ENCODE measurements around the gene CPA2. TPM values are rescaled to one million over a fixed set of nuclear protein-coding genes. Genes with fewer than 3 reads are reported as not detected.

CPA2 gene
- total RNA-seq, 1 donor from 2014 or later: 1.2 TPM

GRCh38 chr7:130281260-130281659, 14.6 kb downstream of the CPA2 start:
- H3K4me3 Mint-ChIP-seq: no peak overlapping the region
- no peak for DNase-seq (ENCODE audit: low read depth, low spot score)
- H3K4me1 Mint-ChIP-seq: peaks cover 25% of the 10 kb centered on the region
- H3K36me3 Mint-ChIP-seq (ENCODE audit: low read depth): peaks cover 2% of the 10 kb centered on the region
- peaks cover 18% of the 10 kb centered on the region for H3K9me3 Mint-ChIP-seq
- H3K27me3 Mint-ChIP-seq (ENCODE audit: low read depth): no peaks in the 10 kb centered on the region
- no peak for TF ChIP-seq CTCF (conservative IDR thresholded peaks at IDR 0.05)
- H3K27ac Mint-ChIP-seq (ENCODE audit: unreplicated experiment): no peak overlapping the region

- peaks cover 3% of the 10 kb centered on the region for H3K36me3 Mint-ChIP-seq (ENCODE audit: low read depth)
- peaks cover 10% of the 10 kb centered on the region for H3K4me1 Mint-ChIP-seq
- no peak overlapping the region for H3K4me3 Mint-ChIP-seq
- TF ChIP-seq CTCF (conservative IDR thresholded peaks at IDR 0.05): no peak
- DNase-seq (ENCODE audit: low read depth, low spot score): no peak
- H3K27ac Mint-ChIP-seq (ENCODE audit: unreplicated experiment): no peak overlapping the region
- H3K9me3 Mint-ChIP-seq: peaks cover 16% of the 10 kb centered on the region
- H3K27me3 Mint-ChIP-seq (ENCODE audit: low read depth): no peaks in the 10 kb centered on the region
These were observed 20.2 kb downstream of the CPA2 start for GRCh38 chr7:130286881-130287280.

- peaks cover 16% of the 10 kb centered on the region for H3K9me3 Mint-ChIP-seq
- peaks cover 3% of the 10 kb centered on the region for H3K36me3 Mint-ChIP-seq (ENCODE audit: low read depth)
- H3K4me3 Mint-ChIP-seq: no peak overlapping the region
- no peaks in the 10 kb centered on the region for H3K27me3 Mint-ChIP-seq (ENCODE audit: low read depth)
- TF ChIP-seq CTCF (conservative IDR thresholded peaks at IDR 0.05): no peak
- DNase-seq (ENCODE audit: low read depth, low spot score): no peak
- H3K4me1 Mint-ChIP-seq: peaks cover 10% of the 10 kb centered on the region
- no peak overlapping the region for H3K27ac Mint-ChIP-seq (ENCODE audit: unreplicated experiment)
These were observed 21.5 kb downstream of the CPA2 start for GRCh38 chr7:130288168-130288567.

GRCh38 chr7:130288829-130289228, 22.2 kb downstream of the CPA2 start:
- Mint-ChIP-seq H3K27ac (ENCODE audit: unreplicated experiment) (no peak overlapping the region), H3K4me1 (peaks cover 10% of the 10 kb centered on the region)
- no peak for TF ChIP-seq CTCF (conservative IDR thresholded peaks at IDR 0.05)

GRCh38 chr7:130289478-130289877, 22.8 kb downstream of the CPA2 start:
- peaks cover 6% of the 10 kb centered on the region for H3K4me1 Mint-ChIP-seq
- H3K4me3 Mint-ChIP-seq: no peak overlapping the region
- peaks cover 7% of the 10 kb centered on the region for H3K9me3 Mint-ChIP-seq
- no peak for TF ChIP-seq CTCF (conservative IDR thresholded peaks at IDR 0.05)
- peak overlapping the region; percentile 47 for H3K27ac Mint-ChIP-seq (ENCODE audit: unreplicated experiment)
- H3K27me3 Mint-ChIP-seq (ENCODE audit: low read depth): no peaks in the 10 kb centered on the region
- DNase-seq (ENCODE audit: low read depth, low spot score): no peak
- peaks cover 3% of the 10 kb centered on the region for H3K36me3 Mint-ChIP-seq (ENCODE audit: low read depth)

More at GRCh38 chr7:130288829-130289228, 22.2 kb downstream of the CPA2 start:
- Mint-ChIP-seq H3K36me3 (ENCODE audit: low read depth) (peaks cover 3% of the 10 kb centered on the region), H3K9me3 (peaks cover 13% of the 10 kb centered on the region), H3K4me3 (no peak overlapping the region), H3K27me3 (ENCODE audit: low read depth) (no peaks in the 10 kb centered on the region)
- no peak for DNase-seq (ENCODE audit: low read depth, low spot score)

GRCh38 chr7:130290745-130291144, 24.1 kb downstream of the CPA2 start:
- no peak for TF ChIP-seq CTCF (conservative IDR thresholded peaks at IDR 0.05)
- peaks cover 11% of the 10 kb centered on the region for H3K4me1 Mint-ChIP-seq
- H3K4me3 Mint-ChIP-seq: no peak overlapping the region
- no peaks in the 10 kb centered on the region for H3K27me3 Mint-ChIP-seq (ENCODE audit: low read depth)
- H3K27ac Mint-ChIP-seq (ENCODE audit: unreplicated experiment): no peak overlapping the region
- no peak for DNase-seq (ENCODE audit: low read depth, low spot score)
- H3K36me3 Mint-ChIP-seq (ENCODE audit: low read depth): peaks cover 3% of the 10 kb centered on the region
- H3K9me3 Mint-ChIP-seq: peaks cover 9% of the 10 kb centered on the region
